Measurements from ENCODE around the gene IL32. TPM values are rescaled to one million over a fixed set of nuclear protein-coding genes. Genes with fewer than 3 reads are reported as not detected.

The IL32 gene
- total RNA-seq, 1 donor from 2014 or later: 79.1 TPM

DNA sequence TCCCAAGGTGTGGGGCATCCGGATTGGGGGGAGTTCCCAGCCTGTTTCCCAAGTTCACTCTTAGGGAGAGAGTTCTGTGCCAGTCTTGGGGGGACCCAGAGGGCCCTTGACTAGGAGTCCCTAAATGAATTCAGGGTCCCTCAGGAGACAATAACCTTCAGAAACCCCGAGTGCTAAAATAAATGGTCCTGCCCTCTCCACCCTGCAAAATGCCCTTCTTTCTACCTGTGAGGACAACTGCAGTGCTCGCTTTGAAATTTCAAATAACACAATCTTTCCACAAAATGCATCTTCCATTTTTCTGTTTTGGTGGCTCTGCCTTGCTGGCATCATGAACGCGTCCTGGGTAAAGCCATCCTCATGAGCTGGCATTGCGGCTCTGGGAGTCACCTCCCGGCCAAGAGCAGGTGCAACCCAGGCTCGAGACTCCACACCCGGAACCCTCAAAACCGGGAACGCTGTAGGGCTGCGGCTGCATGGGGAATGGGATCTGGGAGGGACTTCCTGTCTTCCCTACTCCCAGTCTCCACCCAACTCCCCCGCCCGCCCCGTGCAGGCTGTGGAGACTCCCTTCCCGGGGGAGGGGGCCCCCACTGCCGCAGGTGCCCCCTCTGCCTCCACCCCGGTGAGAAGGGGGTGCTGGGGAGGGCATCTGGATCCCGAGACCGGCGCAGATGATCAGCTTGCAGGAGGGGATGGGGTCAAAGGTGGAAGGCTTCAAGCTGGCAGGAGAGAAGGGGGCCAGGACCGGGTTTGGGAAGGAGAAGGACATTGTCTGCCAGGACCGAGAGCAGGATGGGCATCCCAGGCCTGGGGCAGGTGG lies 46.8 kb downstream of the IL32 start, which contains the start of gene ZNF205:
Gene ZNF205 (plus strand): TSS at position 529 of the 823 bp plus-strand sequence. CDS start 845 bp downstream, outside the sequence.
- peak; percentile 80 for DNase-seq

GRCh38 chr16:3112881-3113574 lies 47.6 kb downstream of the IL32 start:
- peak in 1 of 2 donors; percentile 5 for ATAC-seq

More for the DNA sequence above, 46.8 kb downstream of the IL32 start, which contains the start of gene ZNF205:
- intact Hi-C loops (cut with DNase I): no loop called here
- peak within 1 kb of the TSS; percentile 77 for H3K4me3 ChIP-seq
- TF ChIP-seq, protein P1, sequence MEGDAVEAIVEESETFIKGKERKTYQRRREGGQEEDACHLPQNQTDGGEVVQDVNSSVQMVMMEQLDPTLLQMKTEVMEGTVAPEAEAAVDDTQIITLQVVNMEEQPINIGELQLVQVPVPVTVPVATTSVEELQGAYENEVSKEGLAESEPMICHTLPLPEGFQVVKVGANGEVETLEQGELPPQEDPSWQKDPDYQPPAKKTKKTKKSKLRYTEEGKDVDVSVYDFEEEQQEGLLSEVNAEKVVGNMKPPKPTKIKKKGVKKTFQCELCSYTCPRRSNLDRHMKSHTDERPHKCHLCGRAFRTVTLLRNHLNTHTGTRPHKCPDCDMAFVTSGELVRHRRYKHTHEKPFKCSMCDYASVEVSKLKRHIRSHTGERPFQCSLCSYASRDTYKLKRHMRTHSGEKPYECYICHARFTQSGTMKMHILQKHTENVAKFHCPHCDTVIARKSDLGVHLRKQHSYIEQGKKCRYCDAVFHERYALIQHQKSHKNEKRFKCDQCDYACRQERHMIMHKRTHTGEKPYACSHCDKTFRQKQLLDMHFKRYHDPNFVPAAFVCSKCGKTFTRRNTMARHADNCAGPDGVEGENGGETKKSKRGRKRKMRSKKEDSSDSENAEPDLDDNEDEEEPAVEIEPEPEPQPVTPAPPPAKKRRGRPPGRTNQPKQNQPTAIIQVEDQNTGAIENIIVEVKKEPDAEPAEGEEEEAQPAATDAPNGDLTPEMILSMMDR (IDR thresholded peaks at IDR 0.05): no peak
- no peaks in the 10 kb centered on the region for H3K27me3 ChIP-seq (ENCODE audit: low read depth)
- peak; percentile 91 to 95 for ATAC-seq
- H3K9me3 ChIP-seq: no peaks in the 10 kb centered on the region
- peaks cover 30% of the 10 kb centered on the region for H3K4me1 ChIP-seq
- peaks cover 23% of the 10 kb centered on the region for H3K36me3 ChIP-seq
- peak within 1 kb of the TSS; percentile 67 for H3K27ac ChIP-seq

DNA sequence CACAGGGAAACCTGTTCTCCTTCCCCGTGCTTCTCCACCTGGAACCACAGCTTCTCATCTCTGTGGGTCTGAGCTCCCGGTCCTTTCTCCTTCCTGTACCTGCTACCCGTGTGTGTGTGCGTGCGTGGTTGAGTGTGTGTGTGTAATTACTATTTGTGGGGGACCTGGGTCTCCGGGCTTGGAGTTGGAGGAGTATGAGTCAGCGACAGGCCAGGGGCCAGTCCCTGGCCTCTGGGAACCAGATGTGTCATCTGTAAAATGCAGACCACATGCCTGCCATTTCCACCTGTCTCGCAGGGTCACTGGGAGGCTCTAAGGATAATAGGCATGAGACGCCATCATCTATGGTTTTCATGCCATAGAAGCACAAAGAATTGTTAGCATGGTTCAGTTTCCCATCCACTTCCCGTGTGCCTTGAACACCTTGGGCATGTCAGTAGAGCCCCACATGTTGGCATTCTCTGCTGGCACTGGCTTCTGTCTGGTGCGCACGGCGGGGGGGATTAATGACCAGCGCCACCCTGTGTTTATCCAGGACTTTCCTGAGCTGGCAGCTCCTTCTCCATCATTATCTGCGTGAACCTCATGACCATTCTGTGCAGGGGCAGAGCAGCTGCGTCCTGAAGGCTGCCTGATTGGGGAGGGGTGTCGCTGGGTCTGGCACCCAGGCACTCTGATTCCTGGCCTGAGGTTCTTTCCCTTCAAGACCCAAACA lies 48.5 kb downstream of the IL32 start:
- peaks cover 35% of the 10 kb centered on the region for H3K36me3 ChIP-seq
- H3K27ac ChIP-seq: no peak overlapping the region
- no peak for ATAC-seq
- H3K27me3 ChIP-seq (ENCODE audit: low read depth): no peaks in the 10 kb centered on the region
- peak overlapping the region; percentile 77 for H3K4me3 ChIP-seq
- H3K4me1 ChIP-seq: peaks cover 27% of the 10 kb centered on the region
- TF ChIP-seq, protein P1 (IDR thresholded peaks at IDR 0.05): no peak
- H3K9me3 ChIP-seq: no peaks in the 10 kb centered on the region
- DNase-seq: no peak
- intact Hi-C loops (cut with DNase I): no loop called here

More at GRCh38 chr16:3112881-3113574, 47.6 kb downstream of the IL32 start:
- TF ChIP-seq, protein P1 (IDR thresholded peaks at IDR 0.05): no peak
- Histone ChIP-seq H3K4me3 (peak overlapping the region; percentile 77), H3K27me3 (ENCODE audit: low read depth) (no peaks in the 10 kb centered on the region), H3K27ac (peak overlapping the region; percentile 67), H3K36me3 (peaks cover 26% of the 10 kb centered on the region), H3K4me1 (peaks cover 27% of the 10 kb centered on the region), H3K9me3 (no peaks in the 10 kb centered on the region)
- DNase-seq: no peak
- intact Hi-C loops (cut with DNase I): no loop called here

GRCh38 chr16:3115003-3115402 lies 49.6 kb downstream of the IL32 start:
- no peaks in the 10 kb centered on the region for H3K27me3 ChIP-seq (ENCODE audit: low read depth)
- peaks cover 27% of the 10 kb centered on the region for H3K4me1 ChIP-seq
- TF ChIP-seq, protein P1 (IDR thresholded peaks at IDR 0.05): no peak
- DNase-seq (no peak), ATAC-seq (no peak)
- H3K9me3 ChIP-seq: no peaks in the 10 kb centered on the region
- H3K36me3 ChIP-seq: peaks cover 46% of the 10 kb centered on the region
- intact Hi-C loops (cut with DNase I): no loop called here
- H3K27ac ChIP-seq: no peak overlapping the region
- H3K4me3 ChIP-seq: no peak overlapping the region

GRCh38 chr16:3115561-3115960 lies 50.1 kb downstream of the IL32 start:
- Histone ChIP-seq H3K36me3 (peaks cover 51% of the 10 kb centered on the region), H3K4me3 (no peak overlapping the region), H3K27ac (no peak overlapping the region), H3K27me3 (ENCODE audit: low read depth) (no peaks in the 10 kb centered on the region), H3K9me3 (no peaks in the 10 kb centered on the region), H3K4me1 (peaks cover 27% of the 10 kb centered on the region)
- ATAC-seq (no peak), DNase-seq (no peak)
- intact Hi-C loops (cut with DNase I): no loop called here
- TF ChIP-seq, protein P1 (IDR thresholded peaks at IDR 0.05): no peak

Measured in lower lobe of right lung (tissue), 2 donors.